ENCODE measurements around the gene AKAP8L. TPM values are rescaled to one million over a fixed set of nuclear protein-coding genes. Genes with fewer than 3 reads are reported as not detected.
A peak's percentile ranks its signal among the peaks of the same experiment; 100 is the strongest.

AKAP8L gene
- total RNA-seq, 2 donors from 2014 or later: 190 to 237 TPM

- H3K4me3 ChIP-seq (ENCODE audit: low read length): no peak overlapping the region
- H3K36me3 Mint-ChIP-seq (ENCODE audit: low read depth): peaks cover 60% of the 10 kb centered on the region
- TF ChIP-seq CTCF (conservative IDR thresholded peaks at IDR 0.05): no peak
- H3K27me3 Mint-ChIP-seq (ENCODE audit: insufficient read depth): no peaks in the 10 kb centered on the region
- peak overlapping the region; percentile 21 for H3K27ac Mint-ChIP-seq
- H3K27me3 ChIP-seq (ENCODE audit: control insufficient read depth, insufficient read depth, low read length, poor library complexity, severe bottlenecking): no peaks in the 10 kb centered on the region
- no peaks in the 10 kb centered on the region for H3K9me3 Mint-ChIP-seq
- no peak overlapping the region for H3K4me3 Mint-ChIP-seq
- DNase-seq: no peak
- 97% methylated on average over 14 of the region's 14 CpGs for WGBS, 2 experiments (ENCODE audit: insufficient coverage in 1 of 2, insufficient read length in 1 of 2)
- no peak overlapping the region for H3K9ac ChIP-seq (ENCODE audit: extremely low read depth, low read length, poor library complexity, severe bottlenecking)
- no peaks in the 10 kb centered on the region for H3K9me3 ChIP-seq (ENCODE audit: control insufficient read depth, low read length)
- peaks cover 50% of the 10 kb centered on the region for H3K36me3 ChIP-seq (ENCODE audit: control insufficient read depth, insufficient read depth, low read length)
- peaks cover 6% of the 10 kb centered on the region for H3K4me1 Mint-ChIP-seq
- no peak overlapping the region for H3K27ac ChIP-seq (ENCODE audit: low read depth, low read length)
- no peaks in the 10 kb centered on the region for H3K4me1 ChIP-seq (ENCODE audit: control insufficient read depth, insufficient read depth, low read length)
These were observed 46.3 kb downstream of the AKAP8L start for GRCh38 chr19:15372470-15372869.

GRCh38 chr19:15371786-15372380, 46.9 kb downstream of the AKAP8L start:
- H3K9me3 ChIP-seq (ENCODE audit: control insufficient read depth, low read length): no peaks in the 10 kb centered on the region
- no peaks in the 10 kb centered on the region for H3K27me3 ChIP-seq (ENCODE audit: control insufficient read depth, insufficient read depth, low read length, poor library complexity, severe bottlenecking)
- Mint-ChIP-seq H3K36me3 (ENCODE audit: low read depth) (peaks cover 63% of the 10 kb centered on the region), H3K4me1 (peaks cover 3% of the 10 kb centered on the region), H3K9me3 (no peaks in the 10 kb centered on the region), H3K27ac (peak overlapping the region; percentile 21), H3K27me3 (ENCODE audit: insufficient read depth) (no peaks in the 10 kb centered on the region), H3K4me3 (no peak overlapping the region)
- peaks cover 56% of the 10 kb centered on the region for H3K36me3 ChIP-seq (ENCODE audit: control insufficient read depth, insufficient read depth, low read length)
- WGBS, 2 experiments (ENCODE audit: insufficient coverage in 1 of 2, insufficient read length in 1 of 2): 93 to 99% methylated on average over 13 to 17 of the region's 17 CpGs
- H3K9ac ChIP-seq (ENCODE audit: extremely low read depth, low read length, poor library complexity, severe bottlenecking): no peak overlapping the region
- no peak for TF ChIP-seq CTCF (conservative IDR thresholded peaks at IDR 0.05)
- H3K4me1 ChIP-seq (ENCODE audit: control insufficient read depth, insufficient read depth, low read length): no peaks in the 10 kb centered on the region
- no peak overlapping the region for H3K4me3 ChIP-seq (ENCODE audit: low read length)
- no peak overlapping the region for H3K27ac ChIP-seq (ENCODE audit: low read depth, low read length)
- no peak for DNase-seq

DNA sequence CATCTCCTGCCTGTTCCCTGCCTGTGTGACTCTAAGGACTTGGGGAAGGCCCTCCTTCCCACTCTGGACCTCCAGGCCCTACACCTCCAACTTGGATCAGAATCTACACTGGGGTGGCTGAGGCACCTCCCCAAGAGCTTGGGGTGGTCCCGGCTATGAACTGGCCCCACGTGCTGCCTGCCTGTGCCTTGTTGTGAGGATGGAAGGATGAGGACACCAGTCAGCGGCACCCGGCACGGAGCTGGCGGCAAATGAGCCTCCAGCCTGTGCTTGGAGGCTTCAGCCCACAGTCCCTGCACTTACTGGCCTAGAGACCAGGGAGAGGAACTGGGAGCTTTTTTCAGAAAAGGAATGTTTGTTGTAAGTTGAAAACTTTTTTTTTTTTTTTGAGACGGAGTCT, 47.7 kb downstream of the AKAP8L start:
- peaks cover 61% of the 10 kb centered on the region for H3K36me3 ChIP-seq (ENCODE audit: control insufficient read depth, insufficient read depth, low read length)
- H3K27me3 ChIP-seq (ENCODE audit: control insufficient read depth, insufficient read depth, low read length, poor library complexity, severe bottlenecking): no peaks in the 10 kb centered on the region
- Mint-ChIP-seq H3K4me1 (no peaks in the 10 kb centered on the region), H3K4me3 (no peak overlapping the region), H3K27me3 (ENCODE audit: insufficient read depth) (no peaks in the 10 kb centered on the region), H3K9me3 (no peaks in the 10 kb centered on the region), H3K27ac (no peak overlapping the region), H3K36me3 (ENCODE audit: low read depth) (peaks cover 66% of the 10 kb centered on the region)
- H3K27ac ChIP-seq (ENCODE audit: low read depth, low read length): no peak overlapping the region
- TF ChIP-seq CTCF (conservative IDR thresholded peaks at IDR 0.05): no peak
- H3K4me3 ChIP-seq (ENCODE audit: low read length): no peak overlapping the region
- H3K9ac ChIP-seq (ENCODE audit: extremely low read depth, low read length, poor library complexity, severe bottlenecking): no peak overlapping the region
- no peak for DNase-seq
- H3K9me3 ChIP-seq (ENCODE audit: control insufficient read depth, low read length): no peaks in the 10 kb centered on the region
- H3K4me1 ChIP-seq (ENCODE audit: control insufficient read depth, insufficient read depth, low read length): no peaks in the 10 kb centered on the region
- 97 to 98% methylated on average over 4 to 7 of the region's 7 CpGs for WGBS, 2 experiments (ENCODE audit: insufficient coverage in 1 of 2, insufficient read length in 1 of 2)

Measured in endodermal cell (in vitro differentiated cells).